GM18526 (cell line): Measurements from ENCODE around the gene TEX2.

ENCODE experiments used
- POLR2A ChIP-seq: IDR thresholded peaks from 3 replicates; pipeline ENCODE4 v1.6.1; 2011; ENCODE audit not compliant: insufficient read length; ENCODE audit errors: extremely low read depth

TEX2 gene

GRCh38 chr17:64232466-64233262, 30.4 kb downstream of the TEX2 start:
- no peak for TF ChIP-seq POLR2A

- no peak for TF ChIP-seq POLR2A
These were observed 31.4 kb downstream of the TEX2 start for GRCh38 chr17:64231567-64232141.

GRCh38 chr17:64230791-64231408, 32.2 kb downstream of the TEX2 start:
- no peak for TF ChIP-seq POLR2A

- no peak for TF ChIP-seq POLR2A
These were observed 33.0 kb downstream of the TEX2 start for GRCh38 chr17:64229815-64230728.

GRCh38 chr17:64226132-64226531, 36.9 kb downstream of the TEX2 start:
- no peak for TF ChIP-seq POLR2A

GRCh38 chr17:64225410-64225809, 37.6 kb downstream of the TEX2 start:
- TF ChIP-seq POLR2A, result no peak

- no peak for TF ChIP-seq POLR2A
These were observed 39.0 kb downstream of the TEX2 start for GRCh38 chr17:64223931-64224629.

- no peak for TF ChIP-seq POLR2A
These were observed 39.8 kb downstream of the TEX2 start for GRCh38 chr17:64223283-64223682.

- no peak for TF ChIP-seq POLR2A
These were observed 41.4 kb downstream of the TEX2 start for GRCh38 chr17:64221679-64222078.

- TF ChIP-seq POLR2A, result no peak
These were observed 43.5 kb downstream of the TEX2 start for GRCh38 chr17:64219571-64219970.

GRCh38 chr17:64218066-64218465, 45.0 kb downstream of the TEX2 start:
- TF ChIP-seq POLR2A, result no peak

- TF ChIP-seq POLR2A, result no peak
These were observed 45.8 kb downstream of the TEX2 start for GRCh38 chr17:64217249-64217691.

- TF ChIP-seq POLR2A, result no peak
These were observed 46.5 kb downstream of the TEX2 start for GRCh38 chr17:64216338-64217248.

GRCh38 chr17:64216000-64216337, 47.1 kb downstream of the TEX2 start:
- TF ChIP-seq POLR2A, result no peak
